CD4-positive, alpha-beta T cell treated with Interleukin-21 for 1 hour (primary cell): ENCODE results near the gene NSRP1.
"Not testable (repeated sequence)": the region's sequence is repeated elsewhere in the genome, so short reads cannot be mapped to it uniquely, and the experiment has no call there.

Source experiments
- DNase-seq: peaks from one replicate; pipeline ENCODE4 v3.0.0-alpha.2; 2020

Gene NSRP1

GRCh38 chr17:30116661-30117551, at the start of gene NSRP1:
Gene NSRP1 (plus strand): TSS chr17:30116816. CDS start chr17:30116844, 28 bp downstream.
- peak; percentile 94 for DNase-seq

GRCh38 chr17:30068465-30068864, 48.2 kb upstream of the NSRP1 start:
- no peak for DNase-seq

GRCh38 chr17:30074254-30074653, 42.4 kb upstream of the NSRP1 start:
- no peak for DNase-seq

GRCh38 chr17:30074730-30075129, 41.9 kb upstream of the NSRP1 start:
- no peak for DNase-seq

GRCh38 chr17:30082773-30083172, 33.8 kb upstream of the NSRP1 start:
- DNase-seq, result no peak

GRCh38 chr17:30084788-30085187, 31.8 kb upstream of the NSRP1 start:
- no peak for DNase-seq

GRCh38 chr17:30086896-30087295, 29.7 kb upstream of the NSRP1 start:
- no peak for DNase-seq

- DNase-seq, result not testable (repeated sequence)
Measured at GRCh38 chr17:30087431-30087830, 29.2 kb upstream of the NSRP1 start.

- no peak for DNase-seq
Measured at GRCh38 chr17:30091121-30091670, 25.4 kb upstream of the NSRP1 start.

GRCh38 chr17:30091771-30092170, 24.8 kb upstream of the NSRP1 start:
- DNase-seq, result no peak

- no peak for DNase-seq
Measured at GRCh38 chr17:30092886-30093285, 23.7 kb upstream of the NSRP1 start.

GRCh38 chr17:30093463-30094147, 23.0 kb upstream of the NSRP1 start:
- peak; percentile 70 for DNase-seq

- DNase-seq, result peak; percentile 23
Measured at GRCh38 chr17:30095507-30096244, 20.9 kb upstream of the NSRP1 start.

- DNase-seq, result no peak
Measured at GRCh38 chr17:30101686-30102390, 14.8 kb upstream of the NSRP1 start.

- DNase-seq, result no peak
Measured at GRCh38 chr17:30103921-30104320, 12.7 kb upstream of the NSRP1 start.

- DNase-seq, result peak; percentile 80
Measured at GRCh38 chr17:30104575-30105339, 11.9 kb upstream of the NSRP1 start.

- no peak for DNase-seq
Measured at GRCh38 chr17:30112794-30113193, 3.8 kb upstream of the NSRP1 start.

GRCh38 chr17:30113213-30113612, 3.4 kb upstream of the NSRP1 start:
- no peak for DNase-seq

GRCh38 chr17:30116345-30116660, 313 bp upstream of the NSRP1 start:
- no peak for DNase-seq

GRCh38 chr17:30117675-30118081, 1.1 kb downstream of the NSRP1 start:
- no peak for DNase-seq

- not testable (repeated sequence) for DNase-seq
Measured at GRCh38 chr17:30118635-30119034, 2.0 kb downstream of the NSRP1 start.

- DNase-seq, result no peak
Measured at GRCh38 chr17:30124273-30124796, 7.7 kb downstream of the NSRP1 start.
